ENCODE measurements around the gene DDHD1. TPM values are rescaled to one million over a fixed set of nuclear protein-coding genes. Genes with fewer than 3 reads are reported as not detected.

DDHD1 gene
- polyA plus RNA-seq, 1 donor (not counting 4 experiments of a cell fraction or from before 2014, with no cell fraction given) = 10.4 TPM

- FAIRE-seq = no peak
- DNase-seq (ENCODE audit: low read depth, low spot score) = no peak
- H3K9me3 ChIP-seq (ENCODE audit: control insufficient read depth, low read depth, low read length) = no peaks in the 10 kb centered on the region
- no peak overlapping the region for H3K4me3 ChIP-seq (ENCODE audit: control insufficient read depth in 2 of 3, extremely low read depth in 1 of 3, insufficient read depth in 2 of 3, low read depth in 1 of 3, low read length in 3 of 3)
- dilution Hi-C loops (cut with MboI; ENCODE audit: extremely low pct_ligation_motif_present, low sequenced_read_pairs) = no loop called here
- H3K4me2 ChIP-seq (ENCODE audit: control insufficient read depth, extremely low read depth, insufficient read depth, low read depth, low read length) = no peak overlapping the region
- no peak overlapping the region for H3K9ac ChIP-seq (ENCODE audit: control insufficient read depth, extremely low read depth, insufficient read depth, low read length)
- TF ChIP-seq, protein P1, sequence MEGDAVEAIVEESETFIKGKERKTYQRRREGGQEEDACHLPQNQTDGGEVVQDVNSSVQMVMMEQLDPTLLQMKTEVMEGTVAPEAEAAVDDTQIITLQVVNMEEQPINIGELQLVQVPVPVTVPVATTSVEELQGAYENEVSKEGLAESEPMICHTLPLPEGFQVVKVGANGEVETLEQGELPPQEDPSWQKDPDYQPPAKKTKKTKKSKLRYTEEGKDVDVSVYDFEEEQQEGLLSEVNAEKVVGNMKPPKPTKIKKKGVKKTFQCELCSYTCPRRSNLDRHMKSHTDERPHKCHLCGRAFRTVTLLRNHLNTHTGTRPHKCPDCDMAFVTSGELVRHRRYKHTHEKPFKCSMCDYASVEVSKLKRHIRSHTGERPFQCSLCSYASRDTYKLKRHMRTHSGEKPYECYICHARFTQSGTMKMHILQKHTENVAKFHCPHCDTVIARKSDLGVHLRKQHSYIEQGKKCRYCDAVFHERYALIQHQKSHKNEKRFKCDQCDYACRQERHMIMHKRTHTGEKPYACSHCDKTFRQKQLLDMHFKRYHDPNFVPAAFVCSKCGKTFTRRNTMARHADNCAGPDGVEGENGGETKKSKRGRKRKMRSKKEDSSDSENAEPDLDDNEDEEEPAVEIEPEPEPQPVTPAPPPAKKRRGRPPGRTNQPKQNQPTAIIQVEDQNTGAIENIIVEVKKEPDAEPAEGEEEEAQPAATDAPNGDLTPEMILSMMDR (optimal IDR thresholded peaks at IDR 0.05 in 1 of 3, IDR thresholded peaks at IDR 0.05 in 1 of 3, conservative IDR thresholded peaks at IDR 0.05 in 1 of 3; ENCODE audit: extremely low read depth in 1 of 3, insufficient read depth in 2 of 3, low read length in 3 of 3) = no peak
- no peak for TF ChIP-seq EZH2 (IDR thresholded peaks at IDR 0.05; ENCODE audit: low read length)
- no peaks in the 10 kb centered on the region for H3K79me2 ChIP-seq (ENCODE audit: control insufficient read depth, insufficient read depth, low read length)
- H3K4me1 ChIP-seq (ENCODE audit: control insufficient read depth, extremely low read depth, insufficient read depth, low read length) = no peaks in the 10 kb centered on the region
- H3K27me3 ChIP-seq (ENCODE audit: control insufficient read depth, extremely low read depth, insufficient read depth, low read length) = no peaks in the 10 kb centered on the region
- no peaks in the 10 kb centered on the region for H4K20me1 ChIP-seq (ENCODE audit: control insufficient read depth, extremely low read depth, insufficient read depth, low read length)
- no peaks in the 10 kb centered on the region for H3K9me1 ChIP-seq (ENCODE audit: control insufficient read depth, extremely low read depth, insufficient read depth, low read length)
- H3K36me3 ChIP-seq (ENCODE audit: control insufficient read depth in 2 of 2, extremely low read depth in 1 of 2, insufficient read depth in 2 of 2, low read length in 2 of 2) = no peaks in the 10 kb centered on the region
- no peak overlapping the region for H2AFZ ChIP-seq (ENCODE audit: control insufficient read depth, low read length)
- no peak overlapping the region for H3K27ac ChIP-seq (ENCODE audit: control insufficient read depth, insufficient read depth, low read length)
Observed at GRCh38 chr14:53186532-53186931, 33.4 kb upstream of the DDHD1 start.

DNA sequence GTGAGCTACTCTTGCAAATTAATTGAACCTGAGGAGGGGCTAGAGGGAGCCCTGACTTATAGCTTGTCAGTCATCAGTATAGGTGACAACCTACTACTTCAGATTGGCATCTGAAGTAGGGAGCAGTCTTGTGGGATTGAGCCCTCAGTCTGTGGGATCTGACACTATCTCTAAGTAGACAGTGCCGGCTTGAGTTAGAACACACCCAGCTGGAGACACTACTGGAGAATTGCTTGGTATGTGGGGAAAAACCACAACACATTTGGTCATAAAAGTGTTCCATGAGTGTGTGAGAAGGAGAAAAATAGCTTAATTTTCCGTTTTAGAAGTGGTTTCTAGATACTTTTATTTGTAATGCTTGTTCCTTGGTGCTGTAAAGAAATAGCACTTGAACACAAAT, 30.5 kb upstream of the DDHD1 start:
- no peak for DNase-seq (ENCODE audit: low read depth, low spot score)
- dilution Hi-C loops (cut with MboI; ENCODE audit: extremely low pct_ligation_motif_present, low sequenced_read_pairs) = no loop called here
- Histone ChIP-seq H3K9me1 (ENCODE audit: control insufficient read depth, extremely low read depth, insufficient read depth, low read length) (no peaks in the 10 kb centered on the region), H3K27ac (ENCODE audit: control insufficient read depth, insufficient read depth, low read length) (no peak overlapping the region), H4K20me1 (ENCODE audit: control insufficient read depth, extremely low read depth, insufficient read depth, low read length) (no peaks in the 10 kb centered on the region), H3K4me3 (ENCODE audit: control insufficient read depth in 2 of 3, extremely low read depth in 1 of 3, insufficient read depth in 2 of 3, low read depth in 1 of 3, low read length in 3 of 3) (no peak overlapping the region), H3K36me3 (ENCODE audit: control insufficient read depth in 2 of 2, extremely low read depth in 1 of 2, insufficient read depth in 2 of 2, low read length in 2 of 2) (no peaks in the 10 kb centered on the region), H3K79me2 (ENCODE audit: control insufficient read depth, insufficient read depth, low read length) (no peaks in the 10 kb centered on the region), H3K4me1 (ENCODE audit: control insufficient read depth, extremely low read depth, insufficient read depth, low read length) (no peaks in the 10 kb centered on the region), H2AFZ (ENCODE audit: control insufficient read depth, low read length) (no peak overlapping the region), H3K9ac (ENCODE audit: control insufficient read depth, extremely low read depth, insufficient read depth, low read length) (no peak overlapping the region), H3K4me2 (ENCODE audit: control insufficient read depth, extremely low read depth, insufficient read depth, low read depth, low read length) (no peak overlapping the region), H3K27me3 (ENCODE audit: control insufficient read depth, extremely low read depth, insufficient read depth, low read length) (no peaks in the 10 kb centered on the region), H3K9me3 (ENCODE audit: control insufficient read depth, low read depth, low read length) (no peaks in the 10 kb centered on the region)
- TF ChIP-seq, protein P1 (optimal IDR thresholded peaks at IDR 0.05 in 1 of 3, IDR thresholded peaks at IDR 0.05 in 1 of 3, conservative IDR thresholded peaks at IDR 0.05 in 1 of 3; ENCODE audit: extremely low read depth in 1 of 3, insufficient read depth in 2 of 3, low read length in 3 of 3) = no peak
- TF ChIP-seq EZH2 (IDR thresholded peaks at IDR 0.05; ENCODE audit: low read length) = no peak
- FAIRE-seq = no peak
